Measurements from ENCODE around the gene LAIR1. TPM values are rescaled to one million over a fixed set of nuclear protein-coding genes. Genes with fewer than 3 reads are reported as not detected.

Gene LAIR1
- total RNA-seq, 1 donor from 2014 or later: not detected

GRCh38 chr19:54407780-54408179, 43.0 kb upstream of the LAIR1 start:
- Mint-ChIP-seq H3K27me3 (ENCODE audit: unreplicated experiment) (peaks cover 5% of the 10 kb centered on the region), H3K9me3 (ENCODE audit: unreplicated experiment) (peaks cover 4% of the 10 kb centered on the region), H3K4me3 (ENCODE audit: unreplicated experiment) (no peak overlapping the region), H3K4me1 (ENCODE audit: unreplicated experiment) (no peaks in the 10 kb centered on the region), H3K27ac (ENCODE audit: unreplicated experiment) (no peak overlapping the region), H3K36me3 (ENCODE audit: unreplicated experiment) (no peaks in the 10 kb centered on the region)
- DNase-seq (ENCODE audit: extremely low spot score, unreplicated experiment): no peak
- no peak for TF ChIP-seq CTCF (IDR thresholded peaks at IDR 0.05)

- no peak for DNase-seq (ENCODE audit: extremely low spot score, unreplicated experiment)
- no peaks in the 10 kb centered on the region for H3K4me1 Mint-ChIP-seq (ENCODE audit: unreplicated experiment)
- no peak for TF ChIP-seq CTCF (IDR thresholded peaks at IDR 0.05)
- H3K36me3 Mint-ChIP-seq (ENCODE audit: unreplicated experiment): no peaks in the 10 kb centered on the region
- H3K9me3 Mint-ChIP-seq (ENCODE audit: unreplicated experiment): peaks cover 8% of the 10 kb centered on the region
- no peaks in the 10 kb centered on the region for H3K27me3 Mint-ChIP-seq (ENCODE audit: unreplicated experiment)
- H3K4me3 Mint-ChIP-seq (ENCODE audit: unreplicated experiment): no peak overlapping the region
- no peak overlapping the region for H3K27ac Mint-ChIP-seq (ENCODE audit: unreplicated experiment)
These were observed 40.9 kb upstream of the LAIR1 start for GRCh38 chr19:54405628-54406027.

- H3K36me3 Mint-ChIP-seq (ENCODE audit: unreplicated experiment): no peaks in the 10 kb centered on the region
- DNase-seq (ENCODE audit: extremely low spot score, unreplicated experiment): no peak
- no peak overlapping the region for H3K27ac Mint-ChIP-seq (ENCODE audit: unreplicated experiment)
- H3K9me3 Mint-ChIP-seq (ENCODE audit: unreplicated experiment): peaks cover 8% of the 10 kb centered on the region
- H3K4me1 Mint-ChIP-seq (ENCODE audit: unreplicated experiment): no peaks in the 10 kb centered on the region
- no peak overlapping the region for H3K4me3 Mint-ChIP-seq (ENCODE audit: unreplicated experiment)
- no peak for TF ChIP-seq CTCF (IDR thresholded peaks at IDR 0.05)
- no peaks in the 10 kb centered on the region for H3K27me3 Mint-ChIP-seq (ENCODE audit: unreplicated experiment)
These were observed 38.3 kb upstream of the LAIR1 start for GRCh38 chr19:54403054-54403453.

GRCh38 chr19:54400913-54401312, 36.2 kb upstream of the LAIR1 start:
- no peak overlapping the region for H3K27ac Mint-ChIP-seq (ENCODE audit: unreplicated experiment)
- H3K4me3 Mint-ChIP-seq (ENCODE audit: unreplicated experiment): no peak overlapping the region
- no peak for DNase-seq (ENCODE audit: extremely low spot score, unreplicated experiment)
- H3K27me3 Mint-ChIP-seq (ENCODE audit: unreplicated experiment): no peaks in the 10 kb centered on the region
- no peak for TF ChIP-seq CTCF (IDR thresholded peaks at IDR 0.05)
- peaks cover 4% of the 10 kb centered on the region for H3K9me3 Mint-ChIP-seq (ENCODE audit: unreplicated experiment)
- H3K4me1 Mint-ChIP-seq (ENCODE audit: unreplicated experiment): no peaks in the 10 kb centered on the region
- no peaks in the 10 kb centered on the region for H3K36me3 Mint-ChIP-seq (ENCODE audit: unreplicated experiment)

GRCh38 chr19:54399189-54399588, 34.5 kb upstream of the LAIR1 start:
- H3K36me3 Mint-ChIP-seq (ENCODE audit: unreplicated experiment): no peaks in the 10 kb centered on the region
- H3K4me1 Mint-ChIP-seq (ENCODE audit: unreplicated experiment): no peaks in the 10 kb centered on the region
- no peak overlapping the region for H3K27ac Mint-ChIP-seq (ENCODE audit: unreplicated experiment)
- no peak overlapping the region for H3K4me3 Mint-ChIP-seq (ENCODE audit: unreplicated experiment)
- no peak for DNase-seq (ENCODE audit: extremely low spot score, unreplicated experiment)
- peaks cover 4% of the 10 kb centered on the region for H3K9me3 Mint-ChIP-seq (ENCODE audit: unreplicated experiment)
- TF ChIP-seq CTCF (IDR thresholded peaks at IDR 0.05): no peak
- no peaks in the 10 kb centered on the region for H3K27me3 Mint-ChIP-seq (ENCODE audit: unreplicated experiment)

All from osteocyte (in vitro differentiated cells).